ENCODE results near the gene SEC14L2. TPM values are rescaled to one million over a fixed set of nuclear protein-coding genes. Genes with fewer than 3 reads are reported as not detected.

SEC14L2 gene
- total and polyA plus RNA-seq, 2 experiments from 2014 or later = 2.5 to 4.2 TPM

DNA sequence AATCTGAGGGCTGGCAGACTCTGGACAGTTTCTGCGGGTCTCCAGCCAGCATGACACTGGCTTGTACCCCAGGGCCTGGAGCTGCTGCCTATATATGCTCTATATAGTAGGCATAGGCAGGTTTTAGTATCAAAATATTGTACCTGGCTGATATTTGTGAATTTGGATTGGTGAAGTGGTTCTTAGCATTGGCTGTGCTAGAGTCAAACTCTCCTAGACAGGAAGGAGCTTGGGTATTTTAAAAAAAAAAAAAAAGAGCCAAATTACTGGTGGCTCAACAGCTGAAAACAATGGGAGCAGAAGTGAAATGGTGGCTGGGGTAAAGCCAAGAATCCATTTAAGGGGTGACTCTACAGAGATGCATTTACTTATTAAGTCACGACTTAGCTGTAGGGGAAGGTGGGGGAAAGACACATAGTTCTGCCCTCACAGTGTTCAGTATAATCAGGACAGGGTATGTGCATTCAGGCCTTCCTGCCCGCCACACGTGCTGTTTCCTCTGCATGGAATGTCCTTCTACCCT lies 17.8 kb downstream of the SEC14L2 start:
- DNase-seq (ENCODE audit: low spot score) (no peak), ATAC-seq (no peak)
- TF ChIP-seq, protein P1, sequence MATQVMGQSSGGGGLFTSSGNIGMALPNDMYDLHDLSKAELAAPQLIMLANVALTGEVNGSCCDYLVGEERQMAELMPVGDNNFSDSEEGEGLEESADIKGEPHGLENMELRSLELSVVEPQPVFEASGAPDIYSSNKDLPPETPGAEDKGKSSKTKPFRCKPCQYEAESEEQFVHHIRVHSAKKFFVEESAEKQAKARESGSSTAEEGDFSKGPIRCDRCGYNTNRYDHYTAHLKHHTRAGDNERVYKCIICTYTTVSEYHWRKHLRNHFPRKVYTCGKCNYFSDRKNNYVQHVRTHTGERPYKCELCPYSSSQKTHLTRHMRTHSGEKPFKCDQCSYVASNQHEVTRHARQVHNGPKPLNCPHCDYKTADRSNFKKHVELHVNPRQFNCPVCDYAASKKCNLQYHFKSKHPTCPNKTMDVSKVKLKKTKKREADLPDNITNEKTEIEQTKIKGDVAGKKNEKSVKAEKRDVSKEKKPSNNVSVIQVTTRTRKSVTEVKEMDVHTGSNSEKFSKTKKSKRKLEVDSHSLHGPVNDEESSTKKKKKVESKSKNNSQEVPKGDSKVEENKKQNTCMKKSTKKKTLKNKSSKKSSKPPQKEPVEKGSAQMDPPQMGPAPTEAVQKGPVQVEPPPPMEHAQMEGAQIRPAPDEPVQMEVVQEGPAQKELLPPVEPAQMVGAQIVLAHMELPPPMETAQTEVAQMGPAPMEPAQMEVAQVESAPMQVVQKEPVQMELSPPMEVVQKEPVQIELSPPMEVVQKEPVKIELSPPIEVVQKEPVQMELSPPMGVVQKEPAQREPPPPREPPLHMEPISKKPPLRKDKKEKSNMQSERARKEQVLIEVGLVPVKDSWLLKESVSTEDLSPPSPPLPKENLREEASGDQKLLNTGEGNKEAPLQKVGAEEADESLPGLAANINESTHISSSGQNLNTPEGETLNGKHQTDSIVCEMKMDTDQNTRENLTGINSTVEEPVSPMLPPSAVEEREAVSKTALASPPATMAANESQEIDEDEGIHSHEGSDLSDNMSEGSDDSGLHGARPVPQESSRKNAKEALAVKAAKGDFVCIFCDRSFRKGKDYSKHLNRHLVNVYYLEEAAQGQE (IDR thresholded peaks at IDR 0.05; ENCODE audit: unreplicated experiment) = no peak
- no peak for TF ChIP-seq ZNF114 (CRISPR knock-in tag; IDR thresholded peaks at IDR 0.05)
- no peak for TF ChIP-seq JUNB (IDR thresholded peaks at IDR 0.05; ENCODE audit: unreplicated experiment)
- TF ChIP-seq EZH2 (IDR thresholded peaks at IDR 0.05; ENCODE audit: low read depth, unreplicated experiment) = no peak
- no peak for TF ChIP-seq STAT1 (IDR thresholded peaks at IDR 0.05; ENCODE audit: unreplicated experiment)
- no peak for TF ChIP-seq NANOG (IDR thresholded peaks at IDR 0.05; ENCODE audit: borderline replicate concordance)
- TF ChIP-seq, protein P2, sequence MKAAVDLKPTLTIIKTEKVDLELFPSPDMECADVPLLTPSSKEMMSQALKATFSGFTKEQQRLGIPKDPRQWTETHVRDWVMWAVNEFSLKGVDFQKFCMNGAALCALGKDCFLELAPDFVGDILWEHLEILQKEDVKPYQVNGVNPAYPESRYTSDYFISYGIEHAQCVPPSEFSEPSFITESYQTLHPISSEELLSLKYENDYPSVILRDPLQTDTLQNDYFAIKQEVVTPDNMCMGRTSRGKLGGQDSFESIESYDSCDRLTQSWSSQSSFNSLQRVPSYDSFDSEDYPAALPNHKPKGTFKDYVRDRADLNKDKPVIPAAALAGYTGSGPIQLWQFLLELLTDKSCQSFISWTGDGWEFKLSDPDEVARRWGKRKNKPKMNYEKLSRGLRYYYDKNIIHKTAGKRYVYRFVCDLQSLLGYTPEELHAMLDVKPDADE (IDR thresholded peaks at IDR 0.05) = no peak
- TF ChIP-seq, protein P3, sequence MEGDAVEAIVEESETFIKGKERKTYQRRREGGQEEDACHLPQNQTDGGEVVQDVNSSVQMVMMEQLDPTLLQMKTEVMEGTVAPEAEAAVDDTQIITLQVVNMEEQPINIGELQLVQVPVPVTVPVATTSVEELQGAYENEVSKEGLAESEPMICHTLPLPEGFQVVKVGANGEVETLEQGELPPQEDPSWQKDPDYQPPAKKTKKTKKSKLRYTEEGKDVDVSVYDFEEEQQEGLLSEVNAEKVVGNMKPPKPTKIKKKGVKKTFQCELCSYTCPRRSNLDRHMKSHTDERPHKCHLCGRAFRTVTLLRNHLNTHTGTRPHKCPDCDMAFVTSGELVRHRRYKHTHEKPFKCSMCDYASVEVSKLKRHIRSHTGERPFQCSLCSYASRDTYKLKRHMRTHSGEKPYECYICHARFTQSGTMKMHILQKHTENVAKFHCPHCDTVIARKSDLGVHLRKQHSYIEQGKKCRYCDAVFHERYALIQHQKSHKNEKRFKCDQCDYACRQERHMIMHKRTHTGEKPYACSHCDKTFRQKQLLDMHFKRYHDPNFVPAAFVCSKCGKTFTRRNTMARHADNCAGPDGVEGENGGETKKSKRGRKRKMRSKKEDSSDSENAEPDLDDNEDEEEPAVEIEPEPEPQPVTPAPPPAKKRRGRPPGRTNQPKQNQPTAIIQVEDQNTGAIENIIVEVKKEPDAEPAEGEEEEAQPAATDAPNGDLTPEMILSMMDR (conservative IDR thresholded peaks at IDR 0.05; ENCODE audit: low read depth in 2 of 2) = no peak
- no peak for TF ChIP-seq ZNF331 (CRISPR knock-in tag; IDR thresholded peaks at IDR 0.05; ENCODE audit: low read depth)
- no peak for TF ChIP-seq POLR2AphosphoS5 (IDR thresholded peaks at IDR 0.05; ENCODE audit: low read depth)
- TF ChIP-seq, protein P4, sequence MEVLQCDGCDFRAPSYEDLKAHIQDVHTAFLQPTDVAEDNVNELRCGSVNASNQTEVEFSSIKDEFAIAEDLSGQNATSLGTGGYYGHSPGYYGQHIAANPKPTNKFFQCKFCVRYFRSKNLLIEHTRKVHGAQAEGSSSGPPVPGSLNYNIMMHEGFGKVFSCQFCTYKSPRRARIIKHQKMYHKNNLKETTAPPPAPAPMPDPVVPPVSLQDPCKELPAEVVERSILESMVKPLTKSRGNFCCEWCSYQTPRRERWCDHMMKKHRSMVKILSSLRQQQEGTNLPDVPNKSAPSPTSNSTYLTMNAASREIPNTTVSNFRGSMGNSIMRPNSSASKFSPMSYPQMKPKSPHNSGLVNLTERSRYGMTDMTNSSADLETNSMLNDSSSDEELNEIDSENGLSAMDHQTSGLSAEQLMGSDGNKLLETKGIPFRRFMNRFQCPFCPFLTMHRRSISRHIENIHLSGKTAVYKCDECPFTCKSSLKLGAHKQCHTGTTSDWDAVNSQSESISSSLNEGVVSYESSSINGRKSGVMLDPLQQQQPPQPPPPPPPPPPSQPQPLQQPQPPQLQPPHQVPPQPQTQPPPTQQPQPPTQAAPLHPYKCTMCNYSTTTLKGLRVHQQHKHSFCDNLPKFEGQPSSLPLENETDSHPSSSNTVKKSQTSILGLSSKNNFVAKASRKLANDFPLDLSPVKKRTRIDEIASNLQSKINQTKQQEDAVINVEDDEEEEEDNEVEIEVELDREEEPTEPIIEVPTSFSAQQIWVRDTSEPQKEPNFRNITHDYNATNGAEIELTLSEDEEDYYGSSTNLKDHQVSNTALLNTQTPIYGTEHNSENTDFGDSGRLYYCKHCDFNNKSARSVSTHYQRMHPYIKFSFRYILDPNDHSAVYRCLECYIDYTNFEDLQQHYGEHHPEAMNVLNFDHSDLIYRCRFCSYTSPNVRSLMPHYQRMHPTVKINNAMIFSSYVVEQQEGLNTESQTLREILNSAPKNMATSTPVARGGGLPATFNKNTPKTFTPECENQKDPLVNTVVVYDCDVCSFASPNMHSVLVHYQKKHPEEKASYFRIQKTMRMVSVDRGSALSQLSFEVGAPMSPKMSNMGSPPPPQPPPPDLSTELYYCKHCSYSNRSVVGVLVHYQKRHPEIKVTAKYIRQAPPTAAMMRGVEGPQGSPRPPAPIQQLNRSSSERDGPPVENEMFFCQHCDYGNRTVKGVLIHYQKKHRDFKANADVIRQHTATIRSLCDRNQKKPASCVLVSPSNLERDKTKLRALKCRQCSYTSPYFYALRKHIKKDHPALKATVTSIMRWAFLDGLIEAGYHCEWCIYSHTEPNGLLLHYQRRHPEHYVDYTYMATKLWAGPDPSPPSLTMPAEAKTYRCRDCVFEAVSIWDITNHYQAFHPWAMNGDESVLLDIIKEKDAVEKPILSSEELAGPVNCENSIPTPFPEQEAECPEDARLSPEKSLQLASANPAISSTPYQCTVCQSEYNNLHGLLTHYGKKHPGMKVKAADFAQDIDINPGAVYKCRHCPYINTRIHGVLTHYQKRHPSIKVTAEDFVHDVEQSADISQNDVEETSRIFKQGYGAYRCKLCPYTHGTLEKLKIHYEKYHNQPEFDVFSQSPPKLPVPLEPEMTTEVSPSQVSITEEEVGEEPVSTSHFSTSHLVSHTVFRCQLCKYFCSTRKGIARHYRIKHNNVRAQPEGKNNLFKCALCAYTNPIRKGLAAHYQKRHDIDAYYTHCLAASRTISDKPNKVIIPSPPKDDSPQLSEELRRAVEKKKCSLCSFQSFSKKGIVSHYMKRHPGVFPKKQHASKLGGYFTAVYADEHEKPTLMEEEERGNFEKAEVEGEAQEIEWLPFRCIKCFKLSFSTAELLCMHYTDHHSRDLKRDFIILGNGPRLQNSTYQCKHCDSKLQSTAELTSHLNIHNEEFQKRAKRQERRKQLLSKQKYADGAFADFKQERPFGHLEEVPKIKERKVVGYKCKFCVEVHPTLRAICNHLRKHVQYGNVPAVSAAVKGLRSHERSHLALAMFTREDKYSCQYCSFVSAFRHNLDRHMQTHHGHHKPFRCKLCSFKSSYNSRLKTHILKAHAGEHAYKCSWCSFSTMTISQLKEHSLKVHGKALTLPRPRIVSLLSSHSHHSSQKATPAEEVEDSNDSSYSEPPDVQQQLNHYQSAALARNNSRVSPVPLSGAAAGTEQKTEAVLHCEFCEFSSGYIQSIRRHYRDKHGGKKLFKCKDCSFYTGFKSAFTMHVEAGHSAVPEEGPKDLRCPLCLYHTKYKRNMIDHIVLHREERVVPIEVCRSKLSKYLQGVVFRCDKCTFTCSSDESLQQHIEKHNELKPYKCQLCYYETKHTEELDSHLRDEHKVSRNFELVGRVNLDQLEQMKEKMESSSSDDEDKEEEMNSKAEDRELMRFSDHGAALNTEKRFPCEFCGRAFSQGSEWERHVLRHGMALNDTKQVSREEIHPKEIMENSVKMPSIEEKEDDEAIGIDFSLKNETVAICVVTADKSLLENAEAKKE (CRISPR knock-in tag; IDR thresholded peaks at IDR 0.05) = no peak
- TF ChIP-seq CREB1 (CRISPR knock-in tag; IDR thresholded peaks at IDR 0.05; ENCODE audit: low read depth) = no peak
- no peak for TF ChIP-seq EZH2phosphoT487 (IDR thresholded peaks at IDR 0.05; ENCODE audit: unreplicated experiment)
- no peaks in the 10 kb centered on the region for H3K27me3 ChIP-seq (ENCODE audit: insufficient read depth)
- H3K9me3 Mint-ChIP-seq = no peaks in the 10 kb centered on the region
- H3K36me3 Mint-ChIP-seq (ENCODE audit: low read depth) = peaks cover 35% of the 10 kb centered on the region; the same call in 2 of the 3 replicates
- H3K79me2 ChIP-seq (replicated peaks; ENCODE audit: insufficient read depth) = no peaks in the 10 kb centered on the region
- H3K4me3 Mint-ChIP-seq = no peak overlapping the region
- H3K27me3 Mint-ChIP-seq (ENCODE audit: insufficient read depth, low read depth, poor library complexity) = peaks cover 8% of the 10 kb centered on the region
- no peaks in the 10 kb centered on the region for H3F3A ChIP-seq (replicated peaks; ENCODE audit: low read depth)
- no peak overlapping the region for H3K27ac ChIP-seq (ENCODE audit: low read depth)
- peaks cover 4% of the 10 kb centered on the region; the same call in 1 of the 2 replicates for H3K36me3 ChIP-seq (ENCODE audit: insufficient read depth)
- H4K20me1 ChIP-seq (replicated peaks; ENCODE audit: insufficient read depth) = no peaks in the 10 kb centered on the region; the same call in 1 of the 2 replicates
- H3K4me2 ChIP-seq = no peak overlapping the region
- no peak overlapping the region for H3K27ac Mint-ChIP-seq
- no peaks in the 10 kb centered on the region for H3K9me2 ChIP-seq (ENCODE audit: insufficient read depth)
- H2AFZ ChIP-seq = no peak overlapping the region
- H3K4me1 ChIP-seq (ENCODE audit: insufficient read depth) = no peaks in the 10 kb centered on the region
- H3K4me3 ChIP-seq = no peak overlapping the region
- no peaks in the 10 kb centered on the region for H3K4me1 Mint-ChIP-seq
